ENCODE results near the gene MYO7A. TPM values are rescaled to one million over a fixed set of nuclear protein-coding genes. Genes with fewer than 3 reads are reported as not detected.

MYO7A gene
- total and polyA plus RNA-seq, 2 experiments from 2014 or later, result 9.8 to 10.1 TPM

DNA sequence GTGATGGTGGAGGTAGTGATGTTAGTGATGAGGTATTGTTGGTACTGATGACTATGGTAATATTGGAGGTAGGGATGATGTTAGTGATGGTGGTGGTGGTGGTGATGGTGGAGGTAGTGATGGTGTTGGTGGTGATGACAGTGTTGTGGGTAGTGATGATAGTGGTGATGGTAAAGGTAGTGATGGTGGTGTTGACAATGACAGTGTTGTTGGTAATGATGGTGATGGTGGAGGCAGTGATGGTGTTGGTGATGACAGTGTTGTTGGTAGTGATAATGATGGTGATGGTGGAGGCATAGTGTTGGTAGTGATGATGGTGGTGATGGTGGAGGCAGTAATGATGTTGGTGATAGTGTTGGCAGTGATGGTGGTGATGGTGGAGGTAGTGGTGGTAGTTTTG lies 65.1 kb downstream of the MYO7A start:
- no peaks in the 10 kb centered on the region for H3K27me3 ChIP-seq
- TF ChIP-seq, protein P1, sequence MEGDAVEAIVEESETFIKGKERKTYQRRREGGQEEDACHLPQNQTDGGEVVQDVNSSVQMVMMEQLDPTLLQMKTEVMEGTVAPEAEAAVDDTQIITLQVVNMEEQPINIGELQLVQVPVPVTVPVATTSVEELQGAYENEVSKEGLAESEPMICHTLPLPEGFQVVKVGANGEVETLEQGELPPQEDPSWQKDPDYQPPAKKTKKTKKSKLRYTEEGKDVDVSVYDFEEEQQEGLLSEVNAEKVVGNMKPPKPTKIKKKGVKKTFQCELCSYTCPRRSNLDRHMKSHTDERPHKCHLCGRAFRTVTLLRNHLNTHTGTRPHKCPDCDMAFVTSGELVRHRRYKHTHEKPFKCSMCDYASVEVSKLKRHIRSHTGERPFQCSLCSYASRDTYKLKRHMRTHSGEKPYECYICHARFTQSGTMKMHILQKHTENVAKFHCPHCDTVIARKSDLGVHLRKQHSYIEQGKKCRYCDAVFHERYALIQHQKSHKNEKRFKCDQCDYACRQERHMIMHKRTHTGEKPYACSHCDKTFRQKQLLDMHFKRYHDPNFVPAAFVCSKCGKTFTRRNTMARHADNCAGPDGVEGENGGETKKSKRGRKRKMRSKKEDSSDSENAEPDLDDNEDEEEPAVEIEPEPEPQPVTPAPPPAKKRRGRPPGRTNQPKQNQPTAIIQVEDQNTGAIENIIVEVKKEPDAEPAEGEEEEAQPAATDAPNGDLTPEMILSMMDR (IDR thresholded peaks at IDR 0.05; ENCODE audit: poor library complexity), result no peak
- TF ChIP-seq EZH2phosphoT487 (IDR thresholded peaks at IDR 0.05; ENCODE audit: low read depth, severe bottlenecking, unreplicated experiment) (no peak), EZH2 (IDR thresholded peaks at IDR 0.05; ENCODE audit: borderline replicate concordance) (no peak)
- no peak overlapping the region for H3K27ac ChIP-seq
- no peak overlapping the region for H2AFZ ChIP-seq
- no peaks in the 10 kb centered on the region for H3K79me2 ChIP-seq
- DNase-seq (ENCODE audit: low spot score), result no peak
- H3K4me3 ChIP-seq, result no peak overlapping the region
- no peaks in the 10 kb centered on the region for H3K36me3 ChIP-seq (replicated peaks; ENCODE audit: insufficient read depth, low read depth)
- H3K9me3 ChIP-seq (ENCODE audit: low read depth), result no peaks in the 10 kb centered on the region
- H3K4me1 ChIP-seq (ENCODE audit: insufficient read depth), result no peaks in the 10 kb centered on the region
- H4K20me1 ChIP-seq (ENCODE audit: insufficient read depth, poor library complexity, severe bottlenecking), result no peaks in the 10 kb centered on the region
- H3K9me2 ChIP-seq (replicated peaks; ENCODE audit: insufficient read depth), result no peaks in the 10 kb centered on the region
- H3K4me2 ChIP-seq, result no peak overlapping the region

DNA sequence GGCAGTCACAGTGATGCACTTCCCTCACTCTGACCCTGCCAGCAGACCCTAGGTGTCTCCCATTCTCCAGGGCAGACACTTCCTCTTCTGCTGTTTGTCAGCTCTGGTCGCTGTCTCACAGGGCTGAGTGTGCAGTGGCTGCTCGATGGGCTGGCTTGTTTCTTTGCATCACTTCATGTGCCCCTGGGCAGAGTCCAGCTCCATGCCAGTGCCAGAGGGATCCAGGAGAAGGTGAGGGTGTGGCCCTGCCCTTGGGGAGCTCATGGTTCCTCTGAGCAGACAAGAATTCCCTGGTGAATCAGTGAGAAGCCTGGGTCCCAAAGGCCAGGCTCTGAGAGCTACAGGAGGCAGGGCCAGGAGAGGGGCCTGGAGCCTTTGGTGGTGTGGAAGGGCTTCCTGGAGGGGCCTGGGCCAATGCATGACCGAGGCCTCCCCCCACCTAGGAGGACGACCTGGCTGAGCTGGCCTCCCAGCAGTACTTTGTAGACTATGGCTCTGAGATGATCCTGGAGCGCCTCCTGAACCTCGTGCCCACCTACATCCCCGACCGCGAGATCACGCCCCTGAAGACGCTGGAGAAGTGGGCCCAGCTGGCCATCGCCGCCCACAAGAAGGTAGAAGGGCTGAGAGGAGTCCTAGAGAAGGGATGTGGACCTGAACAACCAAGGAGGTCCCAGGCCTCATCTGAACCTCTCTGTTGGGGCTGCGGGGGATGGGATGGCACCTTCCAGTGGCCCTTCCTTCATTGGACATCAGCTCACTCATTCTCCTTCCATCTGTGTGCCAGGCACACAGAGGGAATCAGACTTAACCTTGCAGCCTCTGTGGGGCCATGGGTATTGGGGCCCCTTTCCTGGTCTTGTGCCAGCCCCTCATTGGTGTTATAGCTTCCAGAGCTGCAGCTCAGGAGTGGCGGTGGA lies 66.1 kb downstream of the MYO7A start:
- H3K4me2 ChIP-seq, result no peak overlapping the region
- no peak overlapping the region for H3K27ac ChIP-seq
- no peaks in the 10 kb centered on the region for H4K20me1 ChIP-seq (ENCODE audit: insufficient read depth, poor library complexity, severe bottlenecking)
- no peaks in the 10 kb centered on the region for H3K79me2 ChIP-seq
- H3K27me3 ChIP-seq, result no peaks in the 10 kb centered on the region
- no peak overlapping the region for H3K4me3 ChIP-seq
- WGBS (ENCODE audit: low lambda C conversion rate, missing lambda C conversion rate), result 92% methylated on average over 15 of the region's 15 CpGs
- no peak for DNase-seq (ENCODE audit: low spot score)
- no peak overlapping the region for H2AFZ ChIP-seq
- H3K9me2 ChIP-seq (replicated peaks; ENCODE audit: insufficient read depth), result no peaks in the 10 kb centered on the region
- H3K9me3 ChIP-seq (ENCODE audit: low read depth), result no peaks in the 10 kb centered on the region
- no peaks in the 10 kb centered on the region for H3K36me3 ChIP-seq (replicated peaks; ENCODE audit: insufficient read depth, low read depth)
- TF ChIP-seq EZH2phosphoT487 (IDR thresholded peaks at IDR 0.05; ENCODE audit: low read depth, severe bottlenecking, unreplicated experiment), result no peak
- no peaks in the 10 kb centered on the region for H3K4me1 ChIP-seq (ENCODE audit: insufficient read depth)

DNA sequence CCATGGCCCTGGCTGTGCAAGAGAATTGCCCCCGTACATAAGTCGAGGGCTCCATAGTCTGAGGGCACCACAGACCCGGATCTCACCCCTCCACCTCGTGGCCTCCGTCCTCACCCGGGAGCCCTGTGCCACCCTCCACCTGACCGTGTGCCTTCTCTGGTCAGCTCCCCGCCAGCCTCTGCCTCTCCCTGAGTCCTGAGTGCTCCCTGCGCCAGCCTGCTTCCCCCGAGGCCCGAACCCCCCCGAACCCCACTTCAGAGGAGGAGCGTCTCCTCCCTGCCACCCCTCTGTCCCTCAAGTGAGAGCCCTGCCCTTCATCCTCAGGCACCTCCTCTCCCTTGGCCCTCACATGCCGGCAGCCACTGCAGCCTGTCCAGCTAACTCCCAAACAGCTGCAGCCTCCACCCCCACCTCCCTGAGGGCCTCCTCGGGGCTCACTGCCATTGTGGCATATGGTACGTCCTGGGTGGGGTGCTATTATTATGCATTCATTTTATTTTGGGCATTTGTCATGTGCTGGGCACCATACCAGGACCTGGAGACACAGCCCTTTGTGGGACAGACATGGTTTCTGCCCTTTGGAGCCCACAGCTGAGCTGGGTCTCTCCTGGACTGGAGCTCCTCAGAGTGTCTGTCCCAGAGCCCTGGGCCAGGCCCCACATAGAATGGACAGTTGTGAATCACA lies 67.2 kb downstream of the MYO7A start:
- H3K9me2 ChIP-seq (replicated peaks; ENCODE audit: insufficient read depth), result no peaks in the 10 kb centered on the region
- TF ChIP-seq, protein P1 (IDR thresholded peaks at IDR 0.05; ENCODE audit: poor library complexity), result no peak
- TF ChIP-seq EZH2 (IDR thresholded peaks at IDR 0.05; ENCODE audit: borderline replicate concordance) (no peak), EZH2phosphoT487 (IDR thresholded peaks at IDR 0.05; ENCODE audit: low read depth, severe bottlenecking, unreplicated experiment) (no peak)
- H3K27me3 ChIP-seq, result no peaks in the 10 kb centered on the region
- no peaks in the 10 kb centered on the region for H3K4me1 ChIP-seq (ENCODE audit: insufficient read depth)
- 92% methylated on average over 12 of the region's 16 CpGs for WGBS (ENCODE audit: low lambda C conversion rate, missing lambda C conversion rate)
- no peak overlapping the region for H2AFZ ChIP-seq
- no peaks in the 10 kb centered on the region for H4K20me1 ChIP-seq (ENCODE audit: insufficient read depth, poor library complexity, severe bottlenecking)
- no peak for DNase-seq (ENCODE audit: low spot score)
- H3K79me2 ChIP-seq, result no peaks in the 10 kb centered on the region
- no peaks in the 10 kb centered on the region for H3K36me3 ChIP-seq (replicated peaks; ENCODE audit: insufficient read depth, low read depth)
- no peak overlapping the region for H3K4me2 ChIP-seq
- H3K27ac ChIP-seq, result no peak overlapping the region
- H3K4me3 ChIP-seq, result no peak overlapping the region
- H3K9me3 ChIP-seq (ENCODE audit: low read depth), result no peaks in the 10 kb centered on the region

DNA sequence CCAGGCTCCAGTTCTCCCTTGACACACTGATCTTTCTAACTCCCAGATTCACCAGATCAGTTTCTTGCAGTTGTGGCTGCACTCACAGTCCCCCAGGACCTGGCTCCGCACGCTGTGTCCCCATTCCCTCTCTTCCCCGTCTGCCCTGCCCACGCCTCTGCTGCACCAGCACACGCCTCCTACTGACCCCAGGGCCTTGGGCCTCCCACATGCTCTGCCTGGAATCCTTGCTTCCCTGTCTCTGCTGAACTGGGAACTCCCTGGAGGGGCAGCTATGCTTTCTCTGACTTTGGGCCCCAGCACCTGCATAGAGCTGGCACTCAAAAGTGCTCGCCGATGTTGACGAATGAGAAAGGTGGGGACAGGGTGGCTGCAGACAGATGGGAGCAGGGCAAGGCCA lies 68.9 kb downstream of the MYO7A start:
- no peaks in the 10 kb centered on the region for H3K79me2 ChIP-seq
- H3K9me3 ChIP-seq (ENCODE audit: low read depth), result no peaks in the 10 kb centered on the region
- no peak for DNase-seq (ENCODE audit: low spot score)
- WGBS (ENCODE audit: low lambda C conversion rate, missing lambda C conversion rate), result 89% methylated on average over 8 of the region's 8 CpGs
- no peaks in the 10 kb centered on the region for H3K9me2 ChIP-seq (replicated peaks; ENCODE audit: insufficient read depth)
- H3K27ac ChIP-seq, result no peak overlapping the region
- H3K27me3 ChIP-seq, result no peaks in the 10 kb centered on the region
- no peaks in the 10 kb centered on the region for H4K20me1 ChIP-seq (ENCODE audit: insufficient read depth, poor library complexity, severe bottlenecking)
- no peak overlapping the region for H3K4me3 ChIP-seq
- no peak overlapping the region for H3K4me2 ChIP-seq
- H3K4me1 ChIP-seq (ENCODE audit: insufficient read depth), result no peaks in the 10 kb centered on the region
- no peak overlapping the region for H2AFZ ChIP-seq
- TF ChIP-seq EZH2 (IDR thresholded peaks at IDR 0.05; ENCODE audit: borderline replicate concordance), result no peak
- TF ChIP-seq, protein P1 (IDR thresholded peaks at IDR 0.05; ENCODE audit: poor library complexity), result no peak
- no peak for TF ChIP-seq EZH2phosphoT487 (IDR thresholded peaks at IDR 0.05; ENCODE audit: low read depth, severe bottlenecking, unreplicated experiment)
- no peaks in the 10 kb centered on the region for H3K36me3 ChIP-seq (replicated peaks; ENCODE audit: insufficient read depth, low read depth)

Measured in hepatocyte (in vitro differentiated cells).